Measurements from ENCODE around the gene SENP3.

The SENP3 gene

GRCh38 chr17:7576432-7576937, 14.8 kb downstream of the SENP3 start:
- TF ChIP-seq NFIC (IDR thresholded peaks at IDR 0.05) (no peak), FOXM1 (IDR thresholded peaks at IDR 0.05; ENCODE audit: borderline replicate concordance, low read depth) (no peak), YY1 (IDR thresholded peaks at IDR 0.05; ENCODE audit: low read depth) (no peak), RAD21 (IDR thresholded peaks at IDR 0.05; ENCODE audit: low read depth) (no peak), EGR1 (IDR thresholded peaks at IDR 0.05) (no peak), TAF1 (IDR thresholded peaks at IDR 0.05; ENCODE audit: low read depth) (no peak), TEAD4 (IDR thresholded peaks at IDR 0.05) (no peak), CREB1 (IDR thresholded peaks at IDR 0.05; ENCODE audit: low read depth) (no peak), ZBTB7A (IDR thresholded peaks at IDR 0.05; ENCODE audit: low read depth) (no peak), CEBPB (IDR thresholded peaks at IDR 0.05) (no peak), USF1 (IDR thresholded peaks at IDR 0.05) (no peak), TCF12 (IDR thresholded peaks at IDR 0.05; ENCODE audit: low read depth) (no peak), EP300 (IDR thresholded peaks at IDR 0.05; ENCODE audit: borderline replicate concordance) (no peak)
- TF ChIP-seq, protein P1, sequence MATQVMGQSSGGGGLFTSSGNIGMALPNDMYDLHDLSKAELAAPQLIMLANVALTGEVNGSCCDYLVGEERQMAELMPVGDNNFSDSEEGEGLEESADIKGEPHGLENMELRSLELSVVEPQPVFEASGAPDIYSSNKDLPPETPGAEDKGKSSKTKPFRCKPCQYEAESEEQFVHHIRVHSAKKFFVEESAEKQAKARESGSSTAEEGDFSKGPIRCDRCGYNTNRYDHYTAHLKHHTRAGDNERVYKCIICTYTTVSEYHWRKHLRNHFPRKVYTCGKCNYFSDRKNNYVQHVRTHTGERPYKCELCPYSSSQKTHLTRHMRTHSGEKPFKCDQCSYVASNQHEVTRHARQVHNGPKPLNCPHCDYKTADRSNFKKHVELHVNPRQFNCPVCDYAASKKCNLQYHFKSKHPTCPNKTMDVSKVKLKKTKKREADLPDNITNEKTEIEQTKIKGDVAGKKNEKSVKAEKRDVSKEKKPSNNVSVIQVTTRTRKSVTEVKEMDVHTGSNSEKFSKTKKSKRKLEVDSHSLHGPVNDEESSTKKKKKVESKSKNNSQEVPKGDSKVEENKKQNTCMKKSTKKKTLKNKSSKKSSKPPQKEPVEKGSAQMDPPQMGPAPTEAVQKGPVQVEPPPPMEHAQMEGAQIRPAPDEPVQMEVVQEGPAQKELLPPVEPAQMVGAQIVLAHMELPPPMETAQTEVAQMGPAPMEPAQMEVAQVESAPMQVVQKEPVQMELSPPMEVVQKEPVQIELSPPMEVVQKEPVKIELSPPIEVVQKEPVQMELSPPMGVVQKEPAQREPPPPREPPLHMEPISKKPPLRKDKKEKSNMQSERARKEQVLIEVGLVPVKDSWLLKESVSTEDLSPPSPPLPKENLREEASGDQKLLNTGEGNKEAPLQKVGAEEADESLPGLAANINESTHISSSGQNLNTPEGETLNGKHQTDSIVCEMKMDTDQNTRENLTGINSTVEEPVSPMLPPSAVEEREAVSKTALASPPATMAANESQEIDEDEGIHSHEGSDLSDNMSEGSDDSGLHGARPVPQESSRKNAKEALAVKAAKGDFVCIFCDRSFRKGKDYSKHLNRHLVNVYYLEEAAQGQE (IDR thresholded peaks at IDR 0.05; ENCODE audit: low read depth), result no peak
- TF ChIP-seq, protein P2, sequence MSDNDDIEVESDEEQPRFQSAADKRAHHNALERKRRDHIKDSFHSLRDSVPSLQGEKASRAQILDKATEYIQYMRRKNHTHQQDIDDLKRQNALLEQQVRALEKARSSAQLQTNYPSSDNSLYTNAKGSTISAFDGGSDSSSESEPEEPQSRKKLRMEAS (IDR thresholded peaks at IDR 0.05), result no peak

- TF ChIP-seq NFIC (IDR thresholded peaks at IDR 0.05), result no peak
- no peak for TF ChIP-seq CREB1 (IDR thresholded peaks at IDR 0.05; ENCODE audit: low read depth)
- no peak for TF ChIP-seq CEBPB (IDR thresholded peaks at IDR 0.05)
- TF ChIP-seq YY1 (IDR thresholded peaks at IDR 0.05; ENCODE audit: low read depth), result no peak
- TF ChIP-seq TCF12 (IDR thresholded peaks at IDR 0.05; ENCODE audit: low read depth), result no peak
- TF ChIP-seq FOXM1 (IDR thresholded peaks at IDR 0.05; ENCODE audit: borderline replicate concordance, low read depth), result no peak
- no peak for TF ChIP-seq RAD21 (IDR thresholded peaks at IDR 0.05; ENCODE audit: low read depth)
- TF ChIP-seq TEAD4 (IDR thresholded peaks at IDR 0.05), result no peak
- TF ChIP-seq USF1 (IDR thresholded peaks at IDR 0.05), result no peak
- TF ChIP-seq EP300 (IDR thresholded peaks at IDR 0.05; ENCODE audit: borderline replicate concordance), result no peak
These were observed 15.8 kb downstream of the SENP3 start for GRCh38 chr17:7577327-7578199.

DNA sequence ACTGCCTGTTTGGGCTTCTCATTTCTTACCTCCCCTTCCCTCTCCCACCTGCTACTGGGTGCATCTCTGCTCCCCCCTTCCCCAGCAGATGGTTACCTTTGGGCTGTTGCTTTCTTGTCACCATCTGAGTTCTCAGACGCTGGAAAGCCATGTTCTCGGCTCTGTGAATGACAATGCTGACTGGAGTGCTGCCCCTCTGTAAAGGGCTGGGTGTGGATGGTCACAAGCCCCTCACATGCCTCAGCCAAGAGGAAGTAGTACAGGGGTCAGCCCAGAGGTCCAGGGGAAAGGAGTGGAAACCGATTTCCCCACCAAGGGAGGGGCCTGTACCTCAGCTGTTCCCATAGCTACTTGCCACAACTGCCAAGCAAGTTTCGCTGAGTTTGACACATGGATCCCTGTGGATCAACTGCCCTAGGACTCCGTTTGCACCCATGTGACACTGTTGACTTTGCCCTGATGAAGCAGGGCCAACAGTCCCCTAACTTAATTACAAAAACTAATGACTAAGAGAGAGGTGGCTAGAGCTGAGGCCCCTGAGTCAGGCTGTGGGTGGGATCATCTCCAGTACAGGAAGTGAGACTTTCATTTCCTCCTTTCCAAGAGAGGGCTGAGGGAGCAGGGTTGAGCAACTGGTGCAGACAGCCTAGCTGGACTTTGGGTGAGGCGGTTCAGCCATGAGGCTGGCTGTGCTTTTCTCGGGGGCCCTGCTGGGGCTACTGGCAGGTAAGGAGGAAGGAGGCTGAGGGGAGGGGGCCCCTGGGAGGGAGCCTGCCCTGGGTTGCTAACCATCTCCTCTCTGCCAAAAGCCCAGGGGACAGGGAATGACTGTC, 17.5 kb downstream of the SENP3 start, which contains the start of gene CD68:
Gene CD68 (plus strand): TSS at position 638 of the 833 bp plus-strand sequence. CDS start 40 bp downstream, at position 678.
- TF ChIP-seq EP300 (IDR thresholded peaks at IDR 0.05; ENCODE audit: borderline replicate concordance) (no peak), ZBTB7A (IDR thresholded peaks at IDR 0.05; ENCODE audit: low read depth) (no peak), CEBPB (IDR thresholded peaks at IDR 0.05) (peak; percentile 69), NFIC (IDR thresholded peaks at IDR 0.05) (peak; percentile 28; the same call in 1 of the 2 replicates), TAF1 (IDR thresholded peaks at IDR 0.05; ENCODE audit: low read depth) (peak; percentile 3; the same call in 1 of the 2 replicates), YY1 (IDR thresholded peaks at IDR 0.05; ENCODE audit: low read depth) (no peak), TEAD4 (IDR thresholded peaks at IDR 0.05) (peak; percentile 17; the same call in 1 of the 2 replicates), CREB1 (IDR thresholded peaks at IDR 0.05; ENCODE audit: low read depth) (0 out of 2 replicates have a peak, but pooled peaks have one; percentile 15)
- TF ChIP-seq, protein P2 (IDR thresholded peaks at IDR 0.05), result peak; percentile 44

DNA sequence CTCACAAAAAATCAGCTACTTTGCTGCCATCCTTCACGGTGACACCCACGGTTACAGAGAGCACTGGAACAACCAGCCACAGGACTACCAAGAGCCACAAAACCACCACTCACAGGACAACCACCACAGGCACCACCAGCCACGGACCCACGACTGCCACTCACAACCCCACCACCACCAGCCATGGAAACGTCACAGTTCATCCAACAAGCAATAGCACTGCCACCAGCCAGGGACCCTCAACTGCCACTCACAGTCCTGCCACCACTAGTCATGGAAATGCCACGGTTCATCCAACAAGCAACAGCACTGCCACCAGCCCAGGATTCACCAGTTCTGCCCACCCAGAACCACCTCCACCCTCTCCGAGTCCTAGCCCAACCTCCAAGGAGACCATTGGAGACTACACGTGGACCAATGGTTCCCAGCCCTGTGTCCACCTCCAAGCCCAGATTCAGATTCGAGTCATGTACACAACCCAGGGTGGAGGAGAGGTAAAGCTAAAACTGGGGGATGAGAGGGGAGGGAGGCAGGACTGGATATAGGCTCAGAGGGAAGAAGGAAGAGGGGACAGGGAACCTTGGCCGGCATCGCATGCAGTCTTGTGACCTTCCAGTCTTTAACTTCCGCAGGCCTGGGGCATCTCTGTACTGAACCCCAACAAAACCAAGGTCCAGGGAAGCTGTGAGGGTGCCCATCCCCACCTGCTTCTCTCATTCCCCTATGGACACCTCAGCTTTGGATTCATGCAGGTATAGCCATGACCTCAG, 18.3 kb downstream of the SENP3 start:
- TF ChIP-seq CREB1 (IDR thresholded peaks at IDR 0.05; ENCODE audit: low read depth) (no peak), NFIC (IDR thresholded peaks at IDR 0.05) (no peak), CEBPB (IDR thresholded peaks at IDR 0.05) (no peak), TEAD4 (IDR thresholded peaks at IDR 0.05) (no peak; the same call in 1 of the 2 replicates)

DNA sequence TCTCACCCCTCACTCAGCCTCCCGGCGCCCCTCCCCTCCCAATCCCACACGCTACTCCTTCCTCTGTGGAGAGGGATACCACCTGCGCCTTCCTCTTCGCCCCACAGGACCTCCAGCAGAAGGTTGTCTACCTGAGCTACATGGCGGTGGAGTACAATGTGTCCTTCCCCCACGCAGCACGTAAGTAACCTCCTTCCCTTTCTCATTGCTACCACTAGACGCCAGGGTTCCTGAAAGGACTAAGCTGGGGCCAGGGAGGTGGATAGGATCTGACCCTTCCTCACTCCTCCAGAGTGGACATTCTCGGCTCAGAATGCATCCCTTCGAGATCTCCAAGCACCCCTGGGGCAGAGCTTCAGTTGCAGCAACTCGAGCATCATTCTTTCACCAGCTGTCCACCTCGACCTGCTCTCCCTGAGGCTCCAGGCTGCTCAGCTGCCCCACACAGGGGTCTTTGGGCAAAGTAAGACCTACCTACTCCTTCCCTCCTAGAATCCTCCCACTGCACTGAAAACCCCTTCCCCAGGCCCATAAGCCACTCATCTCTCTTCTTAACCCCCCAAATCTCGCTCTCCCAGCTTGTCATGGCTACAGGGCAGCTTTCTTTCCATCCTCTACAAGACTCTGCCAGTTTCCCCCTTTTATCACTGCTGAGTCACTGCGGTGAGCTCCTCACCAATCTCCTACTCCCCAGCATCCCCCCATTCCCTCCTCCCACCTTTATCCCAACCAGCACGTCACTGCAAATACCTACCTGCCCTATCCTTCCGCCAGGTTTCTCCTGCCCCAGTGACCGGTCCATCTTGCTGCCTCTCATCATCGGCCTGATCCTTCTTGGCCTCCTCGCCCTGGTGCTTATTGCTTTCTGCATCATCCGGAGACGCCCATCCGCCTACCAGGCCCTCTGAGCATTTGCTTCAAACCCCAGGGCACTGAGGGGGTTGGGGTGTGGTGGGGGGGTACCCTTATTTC, 19.2 kb downstream of the SENP3 start:
- TF ChIP-seq YY1 (IDR thresholded peaks at IDR 0.05; ENCODE audit: low read depth), result no peak

All from Ishikawa (cell line).